Measurements from ENCODE around the gene APBA1. TPM values are rescaled to one million over a fixed set of nuclear protein-coding genes. Genes with fewer than 3 reads are reported as not detected.
"Not testable (repeated sequence)": the region's sequence is repeated elsewhere in the genome, so short reads cannot be mapped to it uniquely, and the experiment has no call there.

The APBA1 gene
- total RNA-seq, 2 donors from 2014 or later = 11.9 to 14.4 TPM

DNA sequence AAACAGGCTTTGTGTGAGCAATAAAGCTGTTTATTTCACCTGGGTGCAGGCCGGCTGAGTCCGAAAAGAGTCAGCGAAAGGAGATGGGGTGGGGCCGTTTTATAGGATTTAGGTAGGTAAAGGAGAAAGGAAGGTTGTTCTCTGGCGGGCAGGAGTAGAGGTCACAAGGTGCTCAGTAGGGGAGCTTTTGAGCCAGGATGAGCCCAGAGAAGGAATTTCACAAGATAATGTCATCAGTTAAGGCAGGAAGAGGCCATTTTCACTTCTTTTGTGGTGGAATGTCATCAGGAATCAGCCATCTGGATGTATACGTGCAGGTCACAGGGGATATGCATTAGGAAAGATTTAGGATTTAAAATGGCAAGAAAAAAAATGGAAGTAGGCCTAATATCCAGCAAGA lies 262.2 kb downstream of the APBA1 start:
- intact Hi-C loops (cut with DNase I, micrococcal nuclease); DNase-seq; ATAC-seq: not testable (repeated sequence)

DNA sequence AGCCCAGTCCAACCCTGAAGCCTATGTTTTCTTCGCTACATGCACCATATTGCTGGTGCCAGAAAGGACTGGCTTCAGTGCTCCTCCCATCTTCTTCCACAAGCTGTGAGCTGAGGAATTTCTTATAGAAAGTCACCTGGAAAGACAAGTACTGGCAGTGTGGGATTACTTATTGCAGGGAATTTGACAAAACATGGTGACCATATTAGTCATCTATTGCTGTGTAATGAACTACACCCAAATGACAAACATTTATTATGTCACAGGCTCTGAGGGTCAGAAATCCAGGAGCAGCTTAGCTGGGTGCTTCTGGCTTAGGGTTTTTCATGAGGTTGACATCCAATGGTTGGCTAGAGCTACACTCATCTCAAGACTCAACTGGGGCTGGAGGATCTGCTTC lies 271.7 kb downstream of the APBA1 start:
- no peak for ATAC-seq
- intact Hi-C loops (cut with DNase I, micrococcal nuclease) = no loop called here
- DNase-seq = no peak

DNA sequence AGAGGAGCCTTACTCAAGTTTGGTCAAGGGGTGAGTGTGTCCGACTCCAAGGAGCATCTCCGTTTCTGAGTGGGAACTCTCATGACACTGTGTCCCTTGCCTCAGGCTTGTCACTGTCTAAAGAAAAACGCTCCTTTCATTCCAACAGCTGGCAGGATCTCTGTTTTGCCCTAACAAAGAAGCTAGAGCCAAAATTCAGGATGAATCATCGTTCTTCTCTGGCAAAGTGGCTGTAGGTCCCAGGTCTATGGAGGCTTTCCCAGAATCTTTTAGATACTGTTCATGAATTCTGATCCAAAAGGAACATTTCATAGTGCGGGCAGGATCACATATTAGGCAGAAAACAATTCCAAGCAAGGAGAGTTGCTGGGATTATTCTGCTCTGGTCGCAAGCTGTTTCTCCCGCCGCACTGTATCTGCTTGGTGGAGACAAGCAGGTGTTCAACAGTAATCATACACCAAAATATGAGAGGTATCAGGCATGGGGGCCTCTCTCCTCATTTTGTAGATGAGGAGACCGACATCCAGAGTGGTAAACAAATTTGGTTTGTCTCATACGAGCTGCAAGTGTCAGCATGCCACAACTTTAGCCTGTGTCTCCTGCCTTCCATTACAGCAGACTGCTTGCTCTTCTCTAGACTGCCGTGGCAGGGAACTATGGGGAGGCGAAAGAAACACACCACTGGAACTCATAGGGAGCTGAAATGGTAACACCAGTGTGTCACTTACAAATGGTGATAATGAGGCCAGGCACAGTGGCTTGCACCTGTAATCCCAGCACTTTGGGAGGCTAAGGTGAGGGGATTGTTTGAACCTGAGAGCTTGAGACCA lies 274.6 kb downstream of the APBA1 start:
- intact Hi-C loops (cut with DNase I, micrococcal nuclease) = no loop called here
- DNase-seq (no peak), ATAC-seq (no peak)

DNA sequence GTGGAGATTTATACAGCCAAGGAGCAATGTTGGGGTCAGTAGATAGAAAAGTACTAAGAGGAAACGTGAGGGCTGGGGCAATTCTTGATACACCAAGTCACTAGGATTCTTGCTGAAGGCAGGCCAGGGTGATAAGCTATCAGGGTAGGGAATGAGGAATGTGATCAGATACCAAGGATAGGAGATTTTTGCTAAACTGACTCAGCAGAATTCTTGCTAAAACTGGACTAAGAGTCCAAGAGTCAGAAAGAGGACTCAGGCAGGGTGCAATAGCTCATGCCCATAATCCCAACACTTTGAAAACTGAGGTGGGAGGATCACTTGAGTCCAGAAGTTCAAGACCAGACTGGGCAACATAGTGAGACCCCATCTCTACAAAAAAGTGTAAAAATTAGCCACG lies 275.4 kb downstream of the APBA1 start:
- ATAC-seq (no peak), DNase-seq (no peak)
- intact Hi-C loops (cut with DNase I, micrococcal nuclease) = no loop called here

DNA sequence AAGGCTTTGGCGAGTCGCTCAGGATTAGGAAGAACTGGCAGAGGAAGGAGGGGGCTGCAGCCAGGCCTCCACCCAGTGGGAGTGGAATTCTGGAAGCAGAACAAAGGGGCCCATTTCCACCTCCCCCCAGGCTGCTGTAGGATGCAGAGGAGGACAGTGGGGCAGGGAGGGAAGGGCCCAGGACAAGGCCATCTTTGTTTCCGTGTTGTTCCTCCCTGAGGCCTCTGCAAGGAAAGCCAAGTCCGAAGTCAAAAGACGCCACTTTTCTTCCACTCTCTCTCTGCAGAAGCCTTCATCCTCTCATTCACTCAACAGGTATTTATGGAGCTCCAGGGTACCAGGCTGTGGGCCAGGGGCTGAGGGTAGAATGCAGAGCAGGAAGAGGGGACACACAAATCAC lies 276.5 kb downstream of the APBA1 start:
- intact Hi-C loops (cut with DNase I, micrococcal nuclease) = no loop called here
- ATAC-seq (no peak), DNase-seq (no peak)

DNA sequence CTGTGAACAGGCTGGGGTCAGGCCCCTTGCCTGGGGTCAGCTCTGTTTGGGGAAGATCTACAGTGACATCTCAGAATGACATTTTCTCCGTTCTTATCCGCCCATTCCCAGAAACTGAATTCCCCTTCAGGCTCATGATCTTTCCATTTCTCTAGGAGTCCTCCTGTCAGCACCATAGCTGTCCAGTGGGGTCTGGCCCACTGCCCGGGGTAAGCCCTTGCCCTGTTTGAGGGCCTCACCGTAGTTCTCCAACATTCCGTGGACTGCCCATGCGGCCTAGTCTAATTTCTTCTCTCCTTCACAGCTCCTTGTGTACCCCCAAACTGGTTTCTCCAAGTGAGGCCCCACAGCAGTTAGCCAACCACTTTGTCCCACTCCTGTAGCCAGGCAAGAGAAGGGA lies 278.7 kb downstream of the APBA1 start:
- intact Hi-C loops (cut with DNase I, micrococcal nuclease) = no loop called here
- DNase-seq = no peak
- ATAC-seq = no peak

DNA sequence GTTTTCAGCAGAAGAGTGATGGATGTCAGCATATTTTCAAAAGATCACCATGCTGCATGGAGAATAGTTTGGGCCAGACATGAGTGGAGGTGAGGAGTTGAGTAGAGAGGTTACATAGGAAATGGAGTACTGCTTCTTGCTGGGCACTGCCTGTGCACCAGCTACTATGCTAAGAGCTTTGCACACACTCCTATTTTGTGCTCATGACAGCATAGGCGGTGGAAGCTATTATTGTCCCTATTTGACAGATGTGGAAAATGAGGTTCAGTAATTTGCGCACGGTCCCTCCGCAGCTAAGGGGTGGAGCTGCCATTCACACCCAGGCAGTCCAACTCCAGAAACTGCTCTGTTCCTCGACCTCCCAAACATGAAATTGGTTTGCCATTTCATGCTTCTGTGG lies 279.3 kb downstream of the APBA1 start:
- DNase-seq (no peak), ATAC-seq (no peak)
- intact Hi-C loops (cut with DNase I, micrococcal nuclease) = no loop called here

DNA sequence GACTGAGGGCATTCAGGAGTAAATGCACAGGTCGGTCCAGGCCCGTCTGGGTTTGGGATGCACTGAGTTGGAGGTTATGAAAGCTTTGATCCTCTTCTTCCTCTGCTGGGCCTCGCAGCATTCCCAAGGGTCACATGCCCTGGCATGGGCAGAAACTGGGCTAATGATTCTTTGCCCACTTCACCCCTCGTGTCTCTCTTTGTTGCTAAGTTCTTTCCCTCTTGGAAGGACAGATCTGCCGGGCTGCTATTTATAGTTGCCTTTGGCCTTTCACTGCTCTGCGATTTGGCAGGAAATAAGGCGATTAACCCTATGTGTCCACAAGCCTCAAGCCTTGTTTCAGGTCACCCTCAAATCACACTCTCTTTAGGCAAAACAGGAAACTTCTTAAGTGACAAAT lies 280.2 kb downstream of the APBA1 start:
- ATAC-seq = no peak
- no peak for DNase-seq
- intact Hi-C loops (cut with DNase I, micrococcal nuclease) = no loop called here

DNA sequence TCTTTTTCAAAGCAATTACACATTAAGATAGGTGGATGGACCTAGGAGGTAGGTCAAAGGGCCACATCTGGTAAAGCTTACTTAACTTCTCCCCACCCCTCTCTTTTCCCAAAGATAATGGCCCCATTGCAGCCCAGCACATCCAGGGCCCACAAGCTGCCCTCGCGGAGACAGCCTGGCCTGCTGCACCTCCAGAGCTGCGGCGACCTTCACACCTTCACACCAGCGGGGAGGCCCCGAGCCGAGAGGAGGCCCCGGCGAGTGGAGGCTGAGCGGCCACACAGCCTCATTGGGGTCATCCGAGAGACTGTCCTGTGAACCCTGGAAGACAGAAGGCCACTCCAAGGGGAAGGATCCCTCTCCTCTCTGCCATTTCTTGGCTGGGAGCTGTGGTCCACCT lies 280.7 kb downstream of the APBA1 start:
- intact Hi-C loops (cut with DNase I, micrococcal nuclease) = no loop called here
- no peak for ATAC-seq

DNA sequence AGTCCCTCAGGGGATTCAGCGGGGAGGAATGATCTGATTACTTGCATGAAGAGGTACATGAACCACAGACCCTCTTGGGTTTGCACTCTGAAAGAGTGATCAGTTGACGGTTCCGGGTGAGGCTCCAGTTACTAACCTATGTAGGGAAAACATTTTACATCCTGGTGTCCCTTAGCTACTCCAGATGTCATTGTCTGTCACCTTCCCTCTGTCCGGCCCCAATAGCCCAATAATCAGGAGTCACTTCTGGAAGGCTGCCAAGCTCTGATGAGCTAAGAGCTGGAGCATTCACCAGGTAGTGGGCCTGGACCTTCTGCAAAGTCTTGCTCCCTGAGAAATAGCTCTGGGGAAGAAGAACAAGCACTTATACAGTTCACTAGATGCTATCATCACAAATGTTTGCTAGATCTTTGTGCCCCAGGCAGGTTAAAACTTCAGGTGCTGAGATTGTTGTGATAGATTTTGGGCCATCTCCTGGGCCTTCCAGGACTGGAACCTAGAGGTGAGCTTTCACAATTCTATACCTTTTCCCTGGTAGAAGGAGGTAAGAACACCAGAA lies 282.7 kb downstream of the APBA1 start:
- DNase-seq (no peak), ATAC-seq (no peak)
- intact Hi-C loops (cut with DNase I, micrococcal nuclease) = no loop called here

More for the DNA sequence above, 280.7 kb downstream of the APBA1 start:
- no peak for DNase-seq

DNA sequence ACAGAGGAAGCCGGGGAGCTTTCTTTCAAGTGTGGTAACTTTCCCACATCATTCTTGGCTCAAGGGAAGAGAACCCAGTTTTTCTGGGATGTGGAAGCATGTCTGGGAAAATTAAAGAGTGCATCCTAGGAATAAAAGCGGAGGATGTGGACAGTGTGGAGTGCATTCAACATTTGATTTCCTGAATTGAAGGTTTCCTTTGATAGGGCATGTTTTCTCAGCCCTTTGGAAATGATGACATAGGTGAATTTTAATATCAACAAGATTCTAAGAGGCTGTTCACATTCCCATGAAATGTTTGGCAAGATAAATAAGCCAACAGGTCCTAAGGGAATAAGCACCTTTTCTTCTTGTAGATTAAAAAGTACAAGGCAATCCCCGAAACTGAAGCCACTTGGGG lies 283.6 kb downstream of the APBA1 start:
- intact Hi-C loops (cut with DNase I, micrococcal nuclease) = no loop called here
- ATAC-seq (no peak), DNase-seq (no peak)

DNA sequence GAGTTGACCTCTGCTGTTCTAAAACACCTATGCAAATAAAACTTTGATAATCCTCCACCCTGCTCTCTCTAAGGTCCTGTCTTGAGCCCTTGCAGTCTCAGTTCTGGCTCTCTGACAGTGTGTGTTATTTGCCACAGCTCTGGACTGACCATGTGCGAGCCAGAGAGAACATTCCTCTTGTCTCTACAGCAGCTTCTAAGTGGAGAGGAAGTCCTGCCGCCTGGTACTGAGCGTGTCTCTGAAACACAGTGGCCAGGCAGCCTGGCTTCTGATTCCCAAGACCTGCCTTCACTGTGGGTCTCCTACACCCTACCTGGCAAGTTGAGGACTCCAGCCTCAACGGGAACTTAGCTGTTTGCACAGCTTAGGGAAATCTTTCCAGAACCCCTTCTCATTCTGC lies 285.5 kb downstream of the APBA1 start:
- ATAC-seq = no peak
- intact Hi-C loops (cut with DNase I, micrococcal nuclease) = no loop called here
- DNase-seq = no peak

DNA sequence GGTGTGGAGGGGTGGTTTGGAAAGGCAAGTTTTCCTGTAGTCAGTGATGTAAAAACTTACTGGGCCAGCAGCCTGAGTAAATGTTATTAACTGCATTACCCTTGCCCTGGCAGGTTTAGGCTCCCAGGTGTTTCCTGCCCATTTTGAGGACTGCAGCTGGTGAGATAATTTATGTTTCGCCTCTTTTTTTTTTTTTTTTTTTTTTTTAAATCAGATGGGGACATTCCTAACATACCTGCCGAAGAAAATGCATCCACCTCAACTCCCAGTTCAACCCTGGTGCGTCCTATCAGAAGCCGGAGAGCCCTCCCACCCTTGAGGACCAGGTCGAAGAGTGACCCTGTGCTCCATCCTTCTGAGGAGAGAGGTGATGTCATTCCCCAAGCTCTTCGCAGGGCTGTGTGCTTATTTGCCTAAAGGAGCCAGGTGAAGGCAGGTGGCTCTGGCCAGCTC lies 286.6 kb downstream of the APBA1 start:
- ATAC-seq (no peak), DNase-seq (no peak)

DNA sequence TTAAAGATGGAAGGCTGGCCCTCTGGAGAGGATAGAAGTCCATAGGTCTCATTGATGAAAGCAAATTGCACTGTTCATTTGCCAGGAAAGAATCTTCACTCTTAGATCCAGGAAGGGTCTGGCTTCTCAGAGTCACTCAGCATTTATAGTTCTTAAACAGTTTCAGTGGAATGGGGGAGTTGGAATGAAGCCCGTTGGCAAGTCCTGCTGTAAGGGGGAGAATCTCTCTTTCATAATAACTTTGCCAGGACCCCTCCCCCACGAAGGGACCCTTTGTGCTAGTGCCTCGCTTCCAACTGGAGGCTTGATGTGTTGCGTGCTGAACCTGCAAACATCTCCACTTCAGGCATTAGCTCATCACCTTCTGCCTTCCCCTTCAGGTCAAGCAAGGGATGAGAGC lies 290.0 kb downstream of the APBA1 start:
- intact Hi-C loops (cut with DNase I, micrococcal nuclease) = no loop called here
- DNase-seq (no peak), ATAC-seq (no peak)

More for the DNA sequence above, 286.6 kb downstream of the APBA1 start:
- intact Hi-C loops (cut with DNase I, micrococcal nuclease) = no loop called here

DNA sequence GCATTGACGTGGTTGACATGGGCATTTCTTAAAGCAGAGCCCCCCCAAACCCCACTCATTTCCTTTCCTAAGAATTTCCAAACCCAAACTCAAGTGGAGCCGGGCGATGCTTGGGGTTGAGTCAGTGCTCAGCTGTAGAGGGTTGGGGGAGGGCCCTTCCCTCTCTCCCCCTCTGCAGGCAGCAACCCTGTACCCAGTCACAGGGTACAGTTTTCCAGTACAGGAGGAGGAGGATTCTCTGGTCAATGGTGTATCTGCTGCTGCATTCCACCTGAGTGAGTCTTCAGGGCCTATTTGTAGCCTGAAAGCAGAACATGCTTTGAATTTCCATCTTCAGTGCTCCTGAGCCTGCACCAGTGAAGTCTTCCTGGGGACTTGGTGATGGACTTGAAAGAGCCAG lies 291.4 kb downstream of the APBA1 start:
- DNase-seq (no peak), ATAC-seq (no peak)
- intact Hi-C loops (cut with DNase I, micrococcal nuclease) = no loop called here

DNA sequence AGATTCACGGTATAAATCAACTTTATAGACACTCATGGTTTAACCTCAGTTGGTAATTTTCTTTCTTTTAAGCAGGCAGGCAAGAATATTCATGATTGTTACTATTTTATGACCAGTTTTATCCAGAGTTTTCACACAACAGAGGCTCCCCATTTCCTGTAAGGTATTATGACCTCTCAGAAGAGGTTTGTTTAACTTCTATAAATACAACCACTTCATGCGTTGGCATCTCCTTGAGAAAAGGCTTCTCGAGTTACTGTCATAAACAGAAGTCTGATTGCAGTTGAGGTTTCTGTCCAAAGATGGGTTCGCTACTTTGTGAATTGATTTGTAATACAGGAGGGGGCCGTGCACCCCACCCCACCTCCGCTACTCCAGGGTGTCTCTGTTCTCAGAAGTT lies 291.9 kb downstream of the APBA1 start:
- ATAC-seq (no peak), DNase-seq (no peak)
- intact Hi-C loops (cut with DNase I, micrococcal nuclease) = no loop called here

DNA sequence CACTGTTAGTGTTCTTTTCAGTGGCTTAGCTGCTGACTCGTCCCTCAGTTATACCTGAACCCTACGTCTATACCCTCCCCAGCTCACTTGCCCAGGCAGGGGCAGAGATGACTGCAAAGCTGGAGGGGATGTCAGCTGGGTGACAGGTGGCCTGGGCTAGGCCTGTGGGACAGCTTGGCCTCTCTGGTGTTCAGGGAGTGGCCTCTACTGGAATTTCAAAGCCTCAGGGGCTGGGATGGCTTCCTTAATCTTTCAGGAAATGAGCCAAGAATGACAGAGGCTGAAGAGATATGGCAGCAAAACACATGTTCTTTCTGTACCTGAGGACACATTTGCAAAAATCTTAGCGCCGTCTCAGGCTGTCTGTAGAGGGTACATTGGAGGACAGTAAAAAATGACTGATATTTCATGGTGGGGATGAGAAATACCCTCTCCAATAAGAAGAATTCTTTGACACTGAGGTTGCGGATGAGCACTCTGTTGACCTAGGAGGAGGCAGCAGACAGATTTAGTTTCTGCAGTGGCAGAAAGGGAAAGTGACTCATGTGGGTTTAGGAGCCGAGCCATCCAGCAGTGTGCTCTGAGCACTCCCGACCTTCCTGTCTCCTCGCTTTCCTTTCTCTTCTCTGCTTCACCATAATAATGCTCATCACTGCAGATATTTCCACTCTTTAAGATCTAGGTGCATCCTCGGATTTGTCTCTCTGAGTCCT lies 292.7 kb downstream of the APBA1 start:
- ATAC-seq (no peak), DNase-seq (no peak)
- intact Hi-C loops (cut with DNase I, micrococcal nuclease) = no loop called here

DNA sequence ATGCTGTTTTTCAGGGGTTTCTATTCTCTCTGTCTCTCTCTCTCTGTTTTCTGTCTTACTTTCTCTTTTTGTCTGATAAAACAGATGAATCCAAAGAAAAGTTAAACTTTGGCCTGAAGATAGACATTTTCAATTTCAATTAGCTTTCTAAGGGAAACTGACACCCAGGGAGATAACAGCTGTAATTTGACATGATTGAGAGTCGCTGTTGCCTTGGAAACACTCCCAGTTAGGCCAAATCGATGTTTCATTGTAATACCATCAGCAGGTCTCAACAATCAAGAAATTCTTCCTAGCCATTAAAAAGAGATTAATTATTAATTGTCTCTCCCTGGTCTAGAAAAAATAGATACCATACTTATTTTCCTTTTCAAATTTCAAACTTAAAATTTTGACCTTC lies 294.2 kb downstream of the APBA1 start:
- DNase-seq (no peak), ATAC-seq (no peak)
- intact Hi-C loops (cut with DNase I, micrococcal nuclease) = no loop called here
